Measurements from ENCODE around the gene ZFAND2A.

DNA sequence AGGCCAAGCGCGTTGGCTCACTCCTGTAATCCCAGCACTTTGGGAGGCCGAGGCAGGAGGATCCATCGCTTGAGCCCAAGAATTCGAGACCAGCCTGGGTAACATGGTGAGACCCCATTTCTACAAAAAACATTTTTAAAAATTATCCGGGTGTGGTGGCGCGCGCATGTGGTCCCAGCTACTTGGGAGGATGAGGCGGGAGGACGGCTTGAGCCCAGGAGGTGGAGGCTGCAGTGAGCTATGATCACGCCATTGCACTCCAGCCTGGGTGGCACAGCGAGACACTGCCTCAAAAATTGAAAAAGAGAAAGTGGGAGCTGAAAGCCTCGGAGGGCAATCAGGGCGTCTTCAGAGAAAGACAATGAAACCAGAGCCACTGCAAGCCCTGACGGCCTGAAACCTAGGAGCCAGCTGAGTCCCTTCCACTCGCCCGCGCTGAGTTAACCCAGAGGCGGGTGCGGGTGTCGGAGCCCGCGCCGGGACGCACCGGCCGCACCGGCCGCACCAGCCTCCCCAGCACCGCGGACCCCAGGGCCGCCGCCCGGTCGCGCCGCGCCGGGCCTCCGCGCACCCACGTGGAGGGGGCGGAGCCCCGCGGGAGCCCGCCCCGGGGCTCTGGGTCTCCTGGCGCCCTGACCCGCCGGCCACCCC, 22.4 kb downstream of the ZFAND2A start:
- TF ChIP-seq, protein P1, sequence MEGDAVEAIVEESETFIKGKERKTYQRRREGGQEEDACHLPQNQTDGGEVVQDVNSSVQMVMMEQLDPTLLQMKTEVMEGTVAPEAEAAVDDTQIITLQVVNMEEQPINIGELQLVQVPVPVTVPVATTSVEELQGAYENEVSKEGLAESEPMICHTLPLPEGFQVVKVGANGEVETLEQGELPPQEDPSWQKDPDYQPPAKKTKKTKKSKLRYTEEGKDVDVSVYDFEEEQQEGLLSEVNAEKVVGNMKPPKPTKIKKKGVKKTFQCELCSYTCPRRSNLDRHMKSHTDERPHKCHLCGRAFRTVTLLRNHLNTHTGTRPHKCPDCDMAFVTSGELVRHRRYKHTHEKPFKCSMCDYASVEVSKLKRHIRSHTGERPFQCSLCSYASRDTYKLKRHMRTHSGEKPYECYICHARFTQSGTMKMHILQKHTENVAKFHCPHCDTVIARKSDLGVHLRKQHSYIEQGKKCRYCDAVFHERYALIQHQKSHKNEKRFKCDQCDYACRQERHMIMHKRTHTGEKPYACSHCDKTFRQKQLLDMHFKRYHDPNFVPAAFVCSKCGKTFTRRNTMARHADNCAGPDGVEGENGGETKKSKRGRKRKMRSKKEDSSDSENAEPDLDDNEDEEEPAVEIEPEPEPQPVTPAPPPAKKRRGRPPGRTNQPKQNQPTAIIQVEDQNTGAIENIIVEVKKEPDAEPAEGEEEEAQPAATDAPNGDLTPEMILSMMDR (IDR thresholded peaks at IDR 0.05): no peak
- TF ChIP-seq POLR2A (IDR thresholded peaks at IDR 0.05): no peak
